Liver (tissue), 9 donors: Measurements from ENCODE around the gene CDH13. TPM values are rescaled to one million over a fixed set of nuclear protein-coding genes. Genes with fewer than 3 reads are reported as not detected.
A peak's percentile ranks its signal among the peaks of the same experiment; 100 is the strongest.

Experiments
- DNase-seq: peaks from one replicate; pipeline ENCODE4 v3.0.0-alpha.2; 2017; ENCODE audit warnings: low spot score
- H3K27ac ChIP-seq, 2 donors: one replicate each; pipeline ENCODE4 v1.7.0; 2013; ENCODE audit warnings: inconsistent platforms in 2 of 2, low read length in 2 of 2, control low read depth in 1 of 2, low read depth in 1 of 2, mild to moderate bottlenecking in 1 of 2
- H3K27me3 ChIP-seq, 4 donors: one replicate each; pipeline versions ENCODE4 v1.6.1 to v1.7.0; 2013; ENCODE audit warnings: low read length in 3 of 4, inconsistent platforms in 1 of 4, mild to moderate bottlenecking in 1 of 4, moderate library complexity in 1 of 4; ENCODE audit not compliant: control insufficient read depth in 4 of 4, insufficient read depth in 4 of 4
- H3K36me3 ChIP-seq, 4 donors: one replicate each; pipeline versions ENCODE4 v1.6.1 to v1.7.0; 2013; ENCODE audit warnings: low read length in 3 of 4, mild to moderate bottlenecking in 3 of 4, low read depth in 1 of 4, moderate library complexity in 1 of 4; ENCODE audit not compliant: control insufficient read depth in 4 of 4, insufficient read depth in 3 of 4
- H3K4me1 ChIP-seq, 4 donors: one replicate each; pipeline versions ENCODE4 v1.6.1 to v1.7.0; 2013; ENCODE audit warnings: low read length in 3 of 4, mild to moderate bottlenecking in 3 of 4, moderate library complexity in 1 of 4; ENCODE audit not compliant: control insufficient read depth in 4 of 4, insufficient read depth in 4 of 4
- H3K4me3 ChIP-seq, 3 donors: one replicate each; pipeline versions ENCODE4 v1.6.1 to v1.7.0; 2013; ENCODE audit warnings: low read length in 3 of 3, control low read depth in 1 of 3, low read depth in 1 of 3, mild to moderate bottlenecking in 1 of 3
- H3K9ac ChIP-seq, 2 donors: one replicate each; pipeline ENCODE4 v1.7.0; 2013; ENCODE audit warnings: low read length in 2 of 2, mild to moderate bottlenecking in 2 of 2, moderate library complexity in 2 of 2, control low read depth in 1 of 2, low read depth in 1 of 2
- H3K9me3 ChIP-seq, 4 donors: one replicate each; pipeline versions ENCODE4 v1.6.1 to v1.7.0; 2013; ENCODE audit warnings: low read length in 3 of 4; ENCODE audit not compliant: control insufficient read depth in 4 of 4
- ATF3 ChIP-seq: IDR thresholded peaks from 2 replicates; pipeline ENCODE4 v1.6.1; 2016; ENCODE audit warnings: antibody characterized with exemption
- CTCF ChIP-seq: fragments of 150-350 bp; IDR thresholded peaks from 2 replicates; pipeline ENCODE4 v1.5.1; 2017; ENCODE audit warnings: improper control_type of control experiment, low read depth, low read length; ENCODE audit not compliant: missing input control
- EGR1 ChIP-seq, 2 donors: IDR thresholded peaks; 2 replicates each; pipeline ENCODE4 v1.6.1; 2016 to 2018; ENCODE audit warnings: antibody characterized with exemption in 2 of 2, low read depth in 2 of 2
- FOXA1 ChIP-seq: IDR thresholded peaks from 2 replicates; pipeline ENCODE4 v1.6.1; 2016; ENCODE audit warnings: antibody characterized with exemption
- FOXA2 ChIP-seq: IDR thresholded peaks from 2 replicates; pipeline ENCODE4 v1.6.1; 2016; ENCODE audit warnings: antibody characterized with exemption
- GABPA ChIP-seq, 2 donors: IDR thresholded peaks in 1 of 2; conservative IDR thresholded peaks in 1 of 2; 2 replicates each; pipeline ENCODE4 v1.6.1; 2016; ENCODE audit warnings: antibody characterized with exemption in 2 of 2, mild to moderate bottlenecking in 1 of 2, moderate library complexity in 1 of 2
- HNF4A ChIP-seq, 2 donors: conservative IDR thresholded peaks; 2 replicates each; pipeline ENCODE4 v1.6.1; 2016; ENCODE audit warnings: antibody characterized with exemption in 2 of 2, mild to moderate bottlenecking in 2 of 2
- HNF4G ChIP-seq: IDR thresholded peaks from 2 replicates; pipeline ENCODE4 v1.6.1; 2016; ENCODE audit warnings: antibody characterized with exemption
- JUND ChIP-seq, 2 donors: IDR thresholded peaks; 2 replicates each; pipeline ENCODE4 v1.6.1; 2016; ENCODE audit warnings: antibody characterized with exemption in 2 of 2
- MAX ChIP-seq: IDR thresholded peaks from 2 replicates; pipeline ENCODE4 v1.6.1; 2016; ENCODE audit warnings: antibody characterized with exemption
- NR2F2 ChIP-seq: IDR thresholded peaks from 2 replicates; pipeline ENCODE4 v1.6.1; 2016; ENCODE audit warnings: antibody characterized with exemption
- RAD21 ChIP-seq, 2 donors: IDR thresholded peaks; 2 replicates each; pipeline ENCODE4 v1.6.1; 2016; ENCODE audit warnings: antibody characterized with exemption in 2 of 2, mild to moderate bottlenecking in 2 of 2
- REST ChIP-seq: IDR thresholded peaks from 2 replicates; pipeline ENCODE4 v1.6.1; 2016; ENCODE audit warnings: antibody characterized with exemption, mild to moderate bottlenecking
- RXRA ChIP-seq, 2 donors: IDR thresholded peaks; 2 replicates each; pipeline ENCODE4 v1.6.1; 2017 to 2018; ENCODE audit warnings: antibody characterized with exemption in 2 of 2, mild to moderate bottlenecking in 1 of 2
- SP1 ChIP-seq: IDR thresholded peaks from 2 replicates; pipeline ENCODE4 v1.6.1; 2018; ENCODE audit warnings: antibody characterized with exemption, mild to moderate bottlenecking
- TAF1 ChIP-seq: conservative IDR thresholded peaks from 2 replicates; pipeline ENCODE4 v1.6.1; 2016; ENCODE audit warnings: antibody characterized with exemption, mild to moderate bottlenecking
- YY1 ChIP-seq: IDR thresholded peaks from 2 replicates; pipeline ENCODE4 v1.6.1; 2016; ENCODE audit warnings: antibody characterized with exemption, mild to moderate bottlenecking
- ZBTB33 ChIP-seq: IDR thresholded peaks from 2 replicates; pipeline ENCODE4 v1.6.1; 2016; ENCODE audit warnings: antibody characterized with exemption
- WGBS: extraction: QIAGEN DNeasy Blood & Tissue Kit; methylation state at CpG from one replicate; pipeline ENCODE4 v1.1.7; 2013; 5-methylcytosine and 5-hydroxymethylcytosine counted together
- polyA plus RNA-seq, 2 donors: library from polyadenylated mRNA; stranded (reverse) in 1 of 2; unstranded in 1 of 2; fragments of 200-250 nt in 1 of 2; fragments of >200 nt in 1 of 2; fragmentation: Nextera tagmentation in 1 of 2; extraction: Ambion mirVana in 1 of 2; gene quantifications; one replicate each; pipeline versions ENCODE4 v1.2.1 to v1.2.3, GENCODE V29; 2013 to 2015
- total RNA-seq, 2 donors: library from RNA; depleted of rRNA; stranded (reverse); fragments of >200 nt; gene quantifications; one replicate each; pipeline ENCODE4 v1.2.3, GENCODE V29; 2014
- donor health status: healthy.
- donor health status: healthy.
- donor health status: healthy.
- donor health status: healthy.
- donor health status: healthy.

CDH13 gene
- total and polyA plus RNA-seq, 4 donors = 0.21 to 1.5 (median 0.58) TPM

- no peaks in the 10 kb centered on the region for H3K9me3 ChIP-seq
- no peak overlapping the region for H3K27ac ChIP-seq
- TF ChIP-seq FOXA2 (no peak), ATF3 (no peak), YY1 (no peak), HNF4G (no peak), EGR1 (IDR thresholded peaks at IDR 0.05; ENCODE audit: low read depth in 2 of 2) (no peak), MAX (no peak), HNF4A (conservative IDR thresholded peaks at IDR 0.05) (no peak)
- H3K4me1 ChIP-seq = no peaks in the 10 kb centered on the region
- H3K4me3 ChIP-seq = no peak overlapping the region
- no peaks in the 10 kb centered on the region for H3K27me3 ChIP-seq
- no peaks in the 10 kb centered on the region for H3K36me3 ChIP-seq
- no peak overlapping the region for H3K9ac ChIP-seq
- DNase-seq = no peak
- 33% methylated on average over 1 of the region's 1 CpG for WGBS
These were observed 69.0 kb downstream of the CDH13 start for GRCh38 chr16:82695806-82696205.

- H3K27me3 ChIP-seq = no peaks in the 10 kb centered on the region
- 75% methylated on average over 3 of the region's 3 CpGs for WGBS
- H3K4me3 ChIP-seq = no peak overlapping the region
- H3K36me3 ChIP-seq = no peaks in the 10 kb centered on the region
- no peaks in the 10 kb centered on the region for H3K4me1 ChIP-seq
- no peaks in the 10 kb centered on the region for H3K9me3 ChIP-seq
- no peak overlapping the region for H3K27ac ChIP-seq
- no peak for TF ChIP-seq FOXA1
- no peak for TF ChIP-seq GABPA (IDR thresholded peaks at IDR 0.05 in 1 of 2, conservative IDR thresholded peaks at IDR 0.05 in 1 of 2)
- TF ChIP-seq FOXA2 = no peak
- no peak for TF ChIP-seq SP1
- TF ChIP-seq JUND (IDR thresholded peaks at IDR 0.05) = no peak
- no peak overlapping the region for H3K9ac ChIP-seq
- DNase-seq = no peak
These were observed 72.5 kb downstream of the CDH13 start for GRCh38 chr16:82699260-82699659.

- Histone ChIP-seq H3K36me3 (no peaks in the 10 kb centered on the region), H3K4me1 (no peaks in the 10 kb centered on the region), H3K27ac (peak overlapping the region in 1 of 2 donors; percentile 7), H3K9ac (no peak overlapping the region), H3K9me3 (no peaks in the 10 kb centered on the region), H3K27me3 (no peaks in the 10 kb centered on the region), H3K4me3 (no peak overlapping the region)
- TF ChIP-seq JUND (IDR thresholded peaks at IDR 0.05) (peak; percentile 72 to 96), REST (no peak), RAD21 (IDR thresholded peaks at IDR 0.05) (no peak), CTCF (no peak), YY1 (no peak), NR2F2 (no peak), HNF4G (no peak), FOXA2 (peak; percentile 38), GABPA (IDR thresholded peaks at IDR 0.05 in 1 of 2, conservative IDR thresholded peaks at IDR 0.05 in 1 of 2) (no peak), SP1 (no peak), MAX (peak; percentile 11), FOXA1 (peak; percentile 41), RXRA (IDR thresholded peaks at IDR 0.05) (no peak), ATF3 (no peak), EGR1 (IDR thresholded peaks at IDR 0.05; ENCODE audit: low read depth in 2 of 2) (no peak), HNF4A (conservative IDR thresholded peaks at IDR 0.05) (no peak), TAF1 (no peak), ZBTB33 (no peak)
- 69% methylated on average over 9 of the region's 9 CpGs for WGBS
- DNase-seq = no peak
These were observed 73.1 kb downstream of the CDH13 start for GRCh38 chr16:82699711-82700495.
